Esophagus squamous epithelium (tissue), 4 donors: ENCODE measurements around the gene CDH2.

Source experiments
- POLR2A ChIP-seq, 4 donors: fragments of 450-650 bp; IDR thresholded peaks; one replicate each; pipeline ENCODE4 v1.6.1; 2017; ENCODE audit warnings: antibody characterized with exemption in 4 of 4, mild to moderate bottlenecking in 4 of 4, moderate library complexity in 3 of 4
- TF ChIP-seq, protein P1 (sequence below), 6 experiments: fragments of 450-650 bp in 4 of 6; fragments of 200-600 bp in 2 of 6; sonication (generic) in 2 of 6; IDR thresholded peaks; one replicate each; pipeline ENCODE4 v1.5.1; 2016 to 2019; ENCODE audit warnings: antibody characterized with exemption in 6 of 6, mild to moderate bottlenecking in 4 of 6, moderate library complexity in 4 of 6

DNA sequence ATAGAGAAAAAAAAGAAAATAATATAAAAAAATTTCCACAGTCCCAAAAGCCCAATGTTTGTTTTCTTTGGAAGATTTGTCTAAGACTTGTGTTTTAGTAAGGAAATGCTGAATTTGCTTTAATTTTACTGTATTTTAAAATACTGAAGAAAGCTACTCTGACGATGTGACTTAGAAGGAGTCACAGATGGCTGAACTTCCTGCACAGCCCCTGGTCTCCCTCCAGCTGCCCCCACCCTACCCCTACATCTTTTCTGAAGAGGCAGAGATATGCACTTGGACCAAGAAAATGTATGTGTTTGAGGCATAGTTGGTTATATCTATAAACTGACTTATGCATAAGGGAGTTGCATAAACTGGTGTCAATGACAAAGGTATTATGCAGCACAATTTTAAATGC lies 172.3 kb downstream of the CDH2 start:
- TF ChIP-seq, protein P1, sequence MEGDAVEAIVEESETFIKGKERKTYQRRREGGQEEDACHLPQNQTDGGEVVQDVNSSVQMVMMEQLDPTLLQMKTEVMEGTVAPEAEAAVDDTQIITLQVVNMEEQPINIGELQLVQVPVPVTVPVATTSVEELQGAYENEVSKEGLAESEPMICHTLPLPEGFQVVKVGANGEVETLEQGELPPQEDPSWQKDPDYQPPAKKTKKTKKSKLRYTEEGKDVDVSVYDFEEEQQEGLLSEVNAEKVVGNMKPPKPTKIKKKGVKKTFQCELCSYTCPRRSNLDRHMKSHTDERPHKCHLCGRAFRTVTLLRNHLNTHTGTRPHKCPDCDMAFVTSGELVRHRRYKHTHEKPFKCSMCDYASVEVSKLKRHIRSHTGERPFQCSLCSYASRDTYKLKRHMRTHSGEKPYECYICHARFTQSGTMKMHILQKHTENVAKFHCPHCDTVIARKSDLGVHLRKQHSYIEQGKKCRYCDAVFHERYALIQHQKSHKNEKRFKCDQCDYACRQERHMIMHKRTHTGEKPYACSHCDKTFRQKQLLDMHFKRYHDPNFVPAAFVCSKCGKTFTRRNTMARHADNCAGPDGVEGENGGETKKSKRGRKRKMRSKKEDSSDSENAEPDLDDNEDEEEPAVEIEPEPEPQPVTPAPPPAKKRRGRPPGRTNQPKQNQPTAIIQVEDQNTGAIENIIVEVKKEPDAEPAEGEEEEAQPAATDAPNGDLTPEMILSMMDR (IDR thresholded peaks at IDR 0.05), result no peak
- no peak for TF ChIP-seq POLR2A (IDR thresholded peaks at IDR 0.05)
